HEK293 (cell line): ENCODE measurements around the gene INCA1.
A peak's percentile ranks its signal among the peaks of the same experiment; 100 is the strongest.

ENCODE experiments used
- CTCF ChIA-PET: fragments of 350-600 bp; formaldehyde crosslinking; extraction: SDS; loops from one replicate; lab custom pipeline; 2021; ENCODE audit warnings: antibody characterized with exemption; lab: Yijun Ruan, JAX
- POLR2A ChIA-PET: fragments of 300-600 bp; formaldehyde crosslinking; extraction: SDS; loops from one replicate; lab custom pipeline; 2020; ENCODE audit warnings: antibody characterized with exemption, inconsistent platforms; lab: Yijun Ruan, JAX
- H3K27ac ChIP-seq: fragments of 200-500 bp; sonication (Bioruptor generic); 2 replicates; pipeline ENCODE4 v1.5.1; 2014; ENCODE audit warnings: low read depth, low read length, control low read depth, inconsistent platforms; ENCODE audit errors: extremely low read depth
- H3K36me3 ChIP-seq, 2 experiments: fragments of 200-500 bp in 1 of 2; sonication (Bioruptor generic) in 1 of 2; 1 replicate in 1 of 2; 2 replicates in 1 of 2; pipeline ENCODE4 v1.5.1; 2014 to 2017; ENCODE audit warnings: inconsistent platforms in 2 of 2, low read length in 2 of 2; ENCODE audit not compliant: control insufficient read depth in 2 of 2, insufficient read depth in 1 of 2
- H3K4me1 ChIP-seq: fragments of 200-500 bp; sonication (Bioruptor generic); 2 replicates; pipeline ENCODE4 v1.5.1; 2014; ENCODE audit warnings: mild to moderate bottlenecking, low read length, inconsistent platforms; ENCODE audit not compliant: control insufficient read depth, insufficient read depth
- H3K4me3 ChIP-seq: 2 replicates; pipeline ENCODE4 v1.5.1; 2011; ENCODE audit warnings: low read depth, mild to moderate bottlenecking, control low read depth, low read length, moderate library complexity
- H3K9me3 ChIP-seq: fragments of 200-500 bp; sonication (Bioruptor generic); 2 replicates; pipeline ENCODE4 v1.5.1; 2014; ENCODE audit warnings: low read depth, low read length, inconsistent platforms; ENCODE audit not compliant: control insufficient read depth, insufficient read depth
- GLIS1 ChIP-seq: fragments of 450-650 bp; formaldehyde crosslinking; IDR thresholded peaks from 2 replicates; pipeline ENCODE4 v1.5.1; 2016; ENCODE audit warnings: missing biosample characterization, missing genetic modification characterization
- KLF9 ChIP-seq: fragments of 450-650 bp; formaldehyde crosslinking; IDR thresholded peaks from 2 replicates; pipeline ENCODE4 v1.5.1; 2016; ENCODE audit warnings: missing biosample characterization, missing genetic modification characterization, low read depth
- SP7 ChIP-seq: fragments of 450-650 bp; formaldehyde crosslinking; IDR thresholded peaks from 2 replicates; pipeline ENCODE4 v1.5.1; 2016; ENCODE audit warnings: missing biosample characterization, missing genetic modification characterization
- ZNF148 ChIP-seq: fragments of 450-650 bp; formaldehyde crosslinking; IDR thresholded peaks from 2 replicates; pipeline ENCODE4 v1.5.0; 2017; ENCODE audit warnings: missing biosample characterization, missing genetic modification characterization, borderline replicate concordance
- ZNF157 ChIP-seq: fragments of 450-650 bp; formaldehyde crosslinking; IDR thresholded peaks from 2 replicates; pipeline ENCODE4 v1.5.1; 2016; ENCODE audit warnings: missing biosample characterization, missing genetic modification characterization
- ZNF16 ChIP-seq: fragments of 450-650 bp; formaldehyde crosslinking; IDR thresholded peaks from 2 replicates; pipeline ENCODE4 v1.5.1; 2016; ENCODE audit warnings: low read depth, missing biosample characterization, missing genetic modification characterization
- ZNF174 ChIP-seq: fragments of 450-650 bp; formaldehyde crosslinking; IDR thresholded peaks from 2 replicates; pipeline ENCODE4 v1.5.0; 2017; ENCODE audit warnings: missing biosample characterization, mild to moderate bottlenecking, missing genetic modification characterization
- ZNF211 ChIP-seq: fragments of 450-650 bp; formaldehyde crosslinking; IDR thresholded peaks from 2 replicates; pipeline ENCODE4 v1.5.1; 2016; ENCODE audit warnings: low read depth, missing biosample characterization, missing genetic modification characterization
- ZNF266 ChIP-seq: fragments of 450-650 bp; formaldehyde crosslinking; IDR thresholded peaks from 2 replicates; pipeline ENCODE4 v1.5.1; 2016; ENCODE audit warnings: missing biosample characterization, missing genetic modification characterization, low read depth
- ZNF350 ChIP-seq: fragments of 450-650 bp; formaldehyde crosslinking; IDR thresholded peaks from 2 replicates; pipeline ENCODE4 v1.5.0; 2017; ENCODE audit warnings: missing biosample characterization, mild to moderate bottlenecking, missing genetic modification characterization
- ZNF362 ChIP-seq: fragments of 450-650 bp; formaldehyde crosslinking; IDR thresholded peaks from 2 replicates; pipeline ENCODE4 v1.5.1; 2016; ENCODE audit warnings: missing biosample characterization, missing genetic modification characterization
- ZNF416 ChIP-seq: fragments of 450-650 bp; formaldehyde crosslinking; IDR thresholded peaks from 2 replicates; pipeline ENCODE4 v1.5.1; 2016; ENCODE audit warnings: missing biosample characterization, missing genetic modification characterization
- ZNF48 ChIP-seq: fragments of 450-650 bp; formaldehyde crosslinking; IDR thresholded peaks from 2 replicates; pipeline ENCODE4 v1.5.1; 2016; ENCODE audit warnings: missing biosample characterization, missing genetic modification characterization
- ZNF510 ChIP-seq: fragments of 450-650 bp; formaldehyde crosslinking; IDR thresholded peaks from 2 replicates; pipeline ENCODE4 v1.5.1; 2018; ENCODE audit warnings: mild to moderate bottlenecking, missing genetic modification characterization, missing biosample characterization; ENCODE audit not compliant: insufficient replicate concordance
- ZNF521 ChIP-seq: fragments of 450-650 bp; formaldehyde crosslinking; IDR thresholded peaks from 2 replicates; pipeline ENCODE4 v1.5.1; 2017; ENCODE audit warnings: missing biosample characterization, mild to moderate bottlenecking, missing genetic modification characterization
- ZNF558 ChIP-seq: fragments of 450-650 bp; formaldehyde crosslinking; IDR thresholded peaks from 2 replicates; pipeline ENCODE4 v1.5.1; 2016; ENCODE audit warnings: missing biosample characterization, missing genetic modification characterization
- ZNF623 ChIP-seq: fragments of 450-650 bp; formaldehyde crosslinking; IDR thresholded peaks from 2 replicates; pipeline ENCODE4 v1.5.1; 2016; ENCODE audit warnings: missing biosample characterization, missing genetic modification characterization
- ZNF654 ChIP-seq: fragments of 450-650 bp; formaldehyde crosslinking; IDR thresholded peaks from 2 replicates; pipeline ENCODE4 v1.5.1; 2016; ENCODE audit warnings: low read depth, missing biosample characterization, missing genetic modification characterization
- ZNF707 ChIP-seq: fragments of 450-650 bp; formaldehyde crosslinking; IDR thresholded peaks from 2 replicates; pipeline ENCODE4 v1.5.1; 2016; ENCODE audit warnings: missing biosample characterization, missing genetic modification characterization
- ZNF76 ChIP-seq: fragments of 450-650 bp; formaldehyde crosslinking; IDR thresholded peaks from 2 replicates; pipeline ENCODE4; 2016; ENCODE audit warnings: low read depth, missing biosample characterization, missing genetic modification characterization, borderline replicate concordance
- ZNF837 ChIP-seq: fragments of 450-650 bp; formaldehyde crosslinking; IDR thresholded peaks from 2 replicates; pipeline ENCODE4 v1.5.1; 2016; ENCODE audit warnings: missing biosample characterization, missing genetic modification characterization
- ZSCAN16 ChIP-seq: fragments of 450-650 bp; formaldehyde crosslinking; IDR thresholded peaks from 2 replicates; pipeline ENCODE4 v1.5.1; 2016; ENCODE audit warnings: missing biosample characterization, missing genetic modification characterization
- TF ChIP-seq, protein P1 (sequence below): fragments of 450-650 bp; formaldehyde crosslinking; IDR thresholded peaks from 2 replicates; pipeline ENCODE4 v1.5.1; 2016; ENCODE audit warnings: missing biosample characterization, missing genetic modification characterization
- TF ChIP-seq, protein P2 (sequence below): fragments of 450-650 bp; formaldehyde crosslinking; IDR thresholded peaks from 2 replicates; pipeline ENCODE4 v1.5.1; 2016; ENCODE audit warnings: missing biosample characterization, missing genetic modification characterization

Gene INCA1

GRCh38 chr17:5042157-5043022 lies 45.1 kb upstream of the INCA1 start:
- H3K4me1 ChIP-seq: no peaks in the 10 kb centered on the region
- H3K9me3 ChIP-seq: no peaks in the 10 kb centered on the region
- POLR2A ChIA-PET: no interaction called here
- no peak overlapping the region for H3K4me3 ChIP-seq
- H3K36me3 ChIP-seq: no peaks in the 10 kb centered on the region
- H3K27ac ChIP-seq: no peak overlapping the region
- CTCF ChIA-PET: no interaction called here
- TF ChIP-seq ZNF623 (tag by site-specific recombination) (no peak), ZNF16 (no peak), ZNF76 (tag by site-specific recombination) (no peak), ZNF266 (no peak), ZNF157 (no peak), GLIS1 (peak; percentile 72), ZNF521 (tag by site-specific recombination) (no peak)

DNA sequence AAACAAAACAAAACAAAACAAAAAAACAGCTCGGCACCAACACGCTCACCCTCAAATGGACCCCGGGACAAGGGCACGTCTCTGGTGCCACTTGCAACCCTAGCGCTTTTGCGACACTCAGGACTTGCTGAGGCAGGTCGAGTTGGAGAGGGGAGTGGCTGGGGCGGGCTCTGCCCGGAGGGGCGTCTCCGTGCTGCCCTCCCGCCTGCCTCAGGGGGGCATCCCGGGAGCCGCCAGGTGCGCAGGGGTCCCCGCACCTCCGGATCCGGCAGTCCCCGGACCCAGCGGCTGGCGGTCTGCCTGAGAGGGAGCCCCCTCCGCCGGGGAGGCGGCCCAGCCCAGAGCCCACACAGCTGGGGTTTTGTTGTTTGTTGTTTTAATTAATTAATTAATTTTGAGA lies 38.0 kb upstream of the INCA1 start, which contains the start of gene SLC52A1:
Gene SLC52A1 (minus strand): TSS at position 112 of the 400 bp plus-strand sequence. CDS start 820 bp downstream, outside the sequence.
- H3K27ac ChIP-seq: no peak within 1 kb of the TSS
- ChIA-PET CTCF (interaction anchor here (0.7 to 1.3 kb wide), 2 partner anchors 27 to 56 kb away, joined by 3 read pairs; no protein-coding TSS in a partner anchor), POLR2A (interaction anchor here (0.7 to 0.9 kb wide), 2 partner anchors 10 to 31 kb away, joined by 3 to 4 read pairs; no protein-coding TSS in a partner anchor)
- TF ChIP-seq, protein P1, sequence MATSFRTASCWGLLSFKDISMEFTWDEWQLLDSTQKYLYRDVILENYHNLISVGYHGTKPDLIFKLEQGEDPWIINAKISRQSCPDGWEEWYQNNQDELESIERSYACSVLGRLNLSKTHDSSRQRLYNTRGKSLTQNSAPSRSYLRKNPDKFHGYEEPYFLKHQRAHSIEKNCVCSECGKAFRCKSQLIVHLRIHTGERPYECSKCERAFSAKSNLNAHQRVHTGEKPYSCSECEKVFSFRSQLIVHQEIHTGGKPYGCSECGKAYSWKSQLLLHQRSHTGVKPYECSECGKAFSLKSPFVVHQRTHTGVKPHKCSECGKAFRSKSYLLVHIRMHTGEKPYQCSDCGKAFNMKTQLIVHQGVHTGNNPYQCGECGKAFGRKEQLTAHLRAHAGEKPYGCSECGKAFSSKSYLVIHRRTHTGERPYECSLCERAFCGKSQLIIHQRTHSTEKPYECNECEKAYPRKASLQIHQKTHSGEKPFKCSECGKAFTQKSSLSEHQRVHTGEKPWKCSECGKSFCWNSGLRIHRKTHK (tag by site-specific recombination): no peak
- no peak for TF ChIP-seq ZNF148
- TF ChIP-seq ZSCAN16 (tag by site-specific recombination): no peak
- no peak for TF ChIP-seq ZNF707 (tag by site-specific recombination)
- no peak for TF ChIP-seq ZNF416 (tag by site-specific recombination)
- no peak for TF ChIP-seq ZNF48 (tag by site-specific recombination)
- TF ChIP-seq ZNF837 (tag by site-specific recombination): no peak
- TF ChIP-seq ZNF510 (tag by site-specific recombination): no peak
- no peak for TF ChIP-seq ZNF558 (tag by site-specific recombination)
- no peak for TF ChIP-seq ZNF174
- no peak for TF ChIP-seq KLF9 (tag by site-specific recombination)
- H3K4me3 ChIP-seq: no peak within 1 kb of the TSS
- 0 out of 2 replicates have a peak, but pooled peaks cover 2% of the 10 kb centered on the region for H3K4me1 ChIP-seq
- H3K9me3 ChIP-seq: no peaks in the 10 kb centered on the region
- no peaks in the 10 kb centered on the region for H3K36me3 ChIP-seq

DNA sequence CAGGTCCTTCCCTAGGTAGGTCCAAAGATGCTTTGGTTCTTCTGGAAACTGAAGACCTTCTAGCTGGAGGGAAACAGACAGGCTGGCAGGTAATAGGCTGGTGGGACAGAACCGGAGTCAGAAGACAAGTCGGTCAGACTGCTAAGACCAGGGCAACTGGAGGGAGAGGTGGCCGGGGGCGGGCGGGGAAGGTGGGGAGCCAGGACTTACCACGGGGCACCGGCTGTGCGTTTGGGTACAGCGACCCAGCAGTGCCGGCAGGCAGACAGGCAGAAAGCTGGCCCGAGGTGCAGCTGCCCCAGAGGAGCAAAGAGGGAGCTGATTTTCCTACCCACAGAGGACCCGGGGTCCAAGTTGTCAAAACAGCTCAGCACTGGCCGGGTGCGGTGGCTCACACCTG lies 37.3 kb upstream of the INCA1 start:
- no peaks in the 10 kb centered on the region for H3K9me3 ChIP-seq
- POLR2A ChIA-PET: interaction anchor here (0.9 kb wide), 1 partner anchor 11 kb away, joined by 4 read pairs; no protein-coding TSS in a partner anchor
- no peak overlapping the region for H3K27ac ChIP-seq
- 0 out of 2 replicates have a peak, but pooled peaks cover 2% of the 10 kb centered on the region for H3K4me1 ChIP-seq
- H3K4me3 ChIP-seq: no peak overlapping the region
- TF ChIP-seq, protein P2, sequence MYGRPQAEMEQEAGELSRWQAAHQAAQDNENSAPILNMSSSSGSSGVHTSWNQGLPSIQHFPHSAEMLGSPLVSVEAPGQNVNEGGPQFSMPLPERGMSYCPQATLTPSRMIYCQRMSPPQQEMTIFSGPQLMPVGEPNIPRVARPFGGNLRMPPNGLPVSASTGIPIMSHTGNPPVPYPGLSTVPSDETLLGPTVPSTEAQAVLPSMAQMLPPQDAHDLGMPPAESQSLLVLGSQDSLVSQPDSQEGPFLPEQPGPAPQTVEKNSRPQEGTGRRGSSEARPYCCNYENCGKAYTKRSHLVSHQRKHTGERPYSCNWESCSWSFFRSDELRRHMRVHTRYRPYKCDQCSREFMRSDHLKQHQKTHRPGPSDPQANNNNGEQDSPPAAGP (tag by site-specific recombination): no peak
- TF ChIP-seq ZNF350 (tag by site-specific recombination) (no peak), ZNF362 (no peak), SP7 (tag by site-specific recombination) (no peak), ZNF211 (tag by site-specific recombination) (no peak), ZNF654 (tag by site-specific recombination) (no peak)
- no peaks in the 10 kb centered on the region for H3K36me3 ChIP-seq
- CTCF ChIA-PET: interaction anchor here (0.6 to 1.3 kb wide), 3 partner anchors 10 to 295 kb away, joined by 3 to 5 read pairs (median 3); partner anchors contain the start of genes CXCL16 and ZMYND15
